HEK293T (cell line): ENCODE results near the gene IRF1.

Experiments used
- CTCF ChIA-PET: fragments of 350-600 bp; formaldehyde crosslinking; extraction: SDS; loops from one replicate; lab custom pipeline; 2021; ENCODE audit warnings: antibody characterized with exemption, inconsistent platforms; lab: Yijun Ruan, JAX
- POLR2A ChIA-PET: fragments of 350-600 bp; formaldehyde crosslinking; extraction: SDS; loops from one replicate; lab custom pipeline; 2020; ENCODE audit warnings: antibody characterized with exemption, inconsistent platforms; lab: Yijun Ruan, JAX
- DNase-seq: peaks from one replicate; pipeline ENCODE4 v3.0.0; 2012; ENCODE audit warnings: mixed read lengths; ENCODE audit errors: extremely low spot score
- ARNT ChIP-seq: fragments of 450-650 bp; IDR thresholded peaks from 2 replicates; pipeline ENCODE4 v1.6.1; 2017; ENCODE audit warnings: mild to moderate bottlenecking
- BHLHE40 ChIP-seq: fragments of 450-650 bp; IDR thresholded peaks from 2 replicates; pipeline ENCODE4 v1.6.1; 2016; ENCODE audit warnings: mild to moderate bottlenecking, moderate library complexity, borderline replicate concordance
- CTBP1 ChIP-seq: fragments of 450-650 bp; IDR thresholded peaks from 2 replicates; pipeline ENCODE4 v1.6.1; 2016; ENCODE audit warnings: borderline replicate concordance
- ELF4 ChIP-seq: fragments of 450-650 bp; IDR thresholded peaks from 2 replicates; pipeline ENCODE4 v1.6.1; 2017; ENCODE audit warnings: antibody characterized with exemption
- FOXA1 ChIP-seq: fragments of 450-650 bp; IDR thresholded peaks from 2 replicates; pipeline ENCODE4 v1.6.1; 2016; ENCODE audit warnings: mild to moderate bottlenecking
- FOXK2 ChIP-seq: fragments of 450-650 bp; IDR thresholded peaks from 2 replicates; pipeline ENCODE4 v1.6.1; 2016; ENCODE audit warnings: mild to moderate bottlenecking
- FOXM1 ChIP-seq: fragments of 450-650 bp; IDR thresholded peaks from 2 replicates; pipeline ENCODE4 v1.6.1; 2017; ENCODE audit warnings: mild to moderate bottlenecking, borderline replicate concordance
- HDGF ChIP-seq: fragments of 450-650 bp; IDR thresholded peaks from 2 replicates; pipeline ENCODE4 v1.6.1; 2017; ENCODE audit warnings: antibody characterized with exemption, borderline replicate concordance
- L3MBTL2 ChIP-seq: fragments of 450-650 bp; conservative IDR thresholded peaks from 2 replicates; pipeline ENCODE4 v1.6.1; 2016; ENCODE audit warnings: mild to moderate bottlenecking
- LEF1 ChIP-seq: fragments of 450-650 bp; IDR thresholded peaks from 2 replicates; pipeline ENCODE4 v1.6.1; 2017; ENCODE audit warnings: mild to moderate bottlenecking, borderline replicate concordance
- NFRKB ChIP-seq: fragments of 450-650 bp; IDR thresholded peaks from 2 replicates; pipeline ENCODE4 v1.6.1; 2016; ENCODE audit warnings: mild to moderate bottlenecking, moderate library complexity
- PKNOX1 ChIP-seq: fragments of 450-650 bp; IDR thresholded peaks from 2 replicates; pipeline ENCODE4 v1.6.1; 2016
- SP1 ChIP-seq: fragments of 450-650 bp; IDR thresholded peaks from 2 replicates; pipeline ENCODE4 v1.6.1; 2017
- SUZ12 ChIP-seq: fragments of 450-650 bp; IDR thresholded peaks from 2 replicates; pipeline ENCODE4 v1.6.1; 2016; ENCODE audit warnings: mild to moderate bottlenecking
- TARDBP ChIP-seq: fragments of 450-650 bp; IDR thresholded peaks from 2 replicates; pipeline ENCODE4 v1.6.1; 2016
- ZNF384 ChIP-seq: fragments of 450-650 bp; IDR thresholded peaks from 2 replicates; pipeline ENCODE4 v1.6.1; 2016

Gene IRF1

DNA sequence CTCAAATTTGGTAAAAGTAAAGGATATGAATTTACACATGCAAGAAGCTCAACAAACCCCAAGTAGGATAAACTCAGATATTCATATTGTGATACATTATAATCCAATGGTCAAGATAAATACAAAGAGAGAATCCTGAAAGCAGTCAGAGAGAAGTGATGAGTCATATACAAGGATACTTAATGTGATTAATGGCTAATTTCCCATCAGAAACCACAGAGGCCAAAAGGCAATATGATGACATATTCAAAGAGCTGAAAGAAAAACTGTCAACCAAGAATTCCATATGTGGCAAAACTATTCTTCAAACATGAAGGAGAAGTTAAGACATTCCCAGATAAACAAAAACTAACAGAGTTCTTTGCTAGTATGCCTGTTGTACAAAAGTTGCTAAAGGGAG is 19.5 kb upstream of the IRF1 start:
- no peak for DNase-seq
- CTCF ChIA-PET, result interaction anchor here (1.2 kb wide), 2 partner anchors 9 to 16 kb away, joined by 3 to 7 read pairs; no protein-coding TSS in a partner anchor
- TF ChIP-seq L3MBTL2 (no peak), BHLHE40 (no peak), SP1 (no peak), ZNF384 (no peak), SUZ12 (no peak), NFRKB (no peak), LEF1 (no peak), HDGF (no peak), TARDBP (no peak), FOXM1 (no peak), FOXK2 (no peak), ELF4 (no peak), PKNOX1 (no peak), CTBP1 (no peak), FOXA1 (no peak), ARNT (no peak)
- POLR2A ChIA-PET, result interaction anchor here (0.9 to 2.0 kb wide), 3 partner anchors 14 to 141 kb away, joined by 3 to 5 read pairs (median 3); partner anchors contain the start of genes RAD50 and SLC22A5

DNA sequence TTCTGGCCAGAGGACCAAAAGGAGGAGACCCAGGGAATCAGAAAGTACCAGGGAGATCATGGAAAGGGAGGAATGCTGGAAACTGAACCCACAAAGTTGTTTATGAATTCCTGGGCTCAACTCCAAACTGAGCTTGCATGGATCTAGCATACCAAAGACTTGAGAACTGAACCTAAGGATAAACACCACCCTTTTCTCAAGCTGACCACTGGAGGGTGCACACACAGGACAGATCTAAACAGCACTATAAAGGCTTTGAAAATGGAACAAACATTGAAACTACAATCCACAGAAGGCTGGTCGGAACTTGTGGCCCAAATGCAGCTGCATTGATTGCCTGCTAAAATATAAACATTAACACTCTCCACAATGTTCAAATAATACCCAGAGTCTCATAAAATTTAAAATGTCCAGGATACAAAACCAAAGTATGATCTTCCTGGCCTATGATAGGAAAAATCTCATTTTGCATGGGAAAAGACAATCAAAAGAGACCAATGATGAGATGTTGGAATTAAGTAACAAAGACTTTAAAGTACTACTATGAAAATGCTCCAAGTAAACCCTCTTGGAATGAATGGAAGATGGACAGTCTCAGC is 15.6 kb upstream of the IRF1 start:
- POLR2A ChIA-PET, result no interaction called here
- no peak for TF ChIP-seq NFRKB
- TF ChIP-seq SUZ12, result no peak
- peak; percentile 53 for DNase-seq
- CTCF ChIA-PET, result interaction anchor here (1.0 to 1.6 kb wide), 4 partner anchors 9 to 268 kb away, joined by 4 to 7 read pairs (median 4); no protein-coding TSS in a partner anchor

DNA sequence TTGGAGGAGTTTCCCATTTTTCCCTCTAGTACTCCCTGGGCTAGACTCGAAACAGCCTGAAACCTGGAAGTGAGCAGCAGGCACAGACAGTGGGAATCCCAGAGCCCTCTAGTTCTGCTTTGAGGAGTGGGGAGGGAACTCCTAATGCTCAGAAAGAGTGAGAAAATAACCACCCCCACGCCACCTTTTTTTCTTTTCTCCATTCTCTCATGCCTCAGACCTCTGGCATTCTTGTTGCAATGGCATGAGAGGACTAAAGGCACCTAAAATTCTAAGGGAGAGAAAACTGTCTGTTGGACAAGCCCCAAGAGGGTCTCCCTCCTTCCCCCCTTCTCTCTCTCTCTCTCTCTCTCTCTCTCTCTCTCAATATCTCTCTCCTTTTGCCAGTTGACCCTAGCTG is 15.1 kb upstream of the IRF1 start:
- ChIA-PET CTCF (interaction anchor here (1.0 to 1.6 kb wide), 4 partner anchors 9 to 267 kb away, joined by 4 to 7 read pairs (median 4); no protein-coding TSS in a partner anchor), POLR2A (interaction anchor here (1.5 kb wide), 1 partner anchor 9 kb away, joined by 5 read pairs; no protein-coding TSS in a partner anchor)
- DNase-seq, result no peak
- TF ChIP-seq FOXA1 (no peak), FOXK2 (no peak), HDGF (no peak), NFRKB (no peak), ELF4 (no peak), ZNF384 (no peak), BHLHE40 (no peak), PKNOX1 (no peak), SP1 (no peak), LEF1 (no peak), L3MBTL2 (no peak), CTBP1 (no peak), TARDBP (no peak), SUZ12 (no peak), ARNT (no peak), FOXM1 (no peak)

DNA sequence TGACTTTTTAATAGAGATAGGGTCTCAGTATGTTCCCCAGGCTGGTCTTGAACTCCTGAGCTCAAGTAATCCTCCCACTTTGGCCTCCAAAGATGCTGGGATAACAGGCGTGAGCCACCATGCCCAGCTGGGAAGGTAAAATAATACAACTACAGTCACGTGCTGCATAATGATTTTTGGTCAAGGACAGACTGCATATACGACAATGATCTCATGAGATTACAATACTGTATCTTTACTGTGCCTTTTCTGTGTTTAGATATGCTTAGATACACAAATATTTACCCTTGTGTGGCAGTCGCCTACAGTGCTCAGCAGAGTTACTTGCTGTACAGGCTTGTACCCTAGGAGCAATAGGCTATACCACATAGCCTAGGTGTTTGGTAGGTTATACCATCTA is 14.2 kb upstream of the IRF1 start:
- CTCF ChIA-PET, result no interaction called here
- DNase-seq, result no peak
- TF ChIP-seq FOXM1, result no peak
- no peak for TF ChIP-seq CTBP1
- no peak for TF ChIP-seq NFRKB
- no peak for TF ChIP-seq SP1
- TF ChIP-seq L3MBTL2, result no peak
- TF ChIP-seq ELF4, result no peak
- TF ChIP-seq SUZ12, result no peak
- no peak for TF ChIP-seq PKNOX1
- TF ChIP-seq FOXA1, result no peak
- no peak for TF ChIP-seq FOXK2
- TF ChIP-seq BHLHE40, result no peak
- no peak for TF ChIP-seq ARNT
- TF ChIP-seq ZNF384, result no peak
- no peak for TF ChIP-seq TARDBP
- no peak for TF ChIP-seq LEF1
- TF ChIP-seq HDGF, result no peak
- POLR2A ChIA-PET, result interaction anchor here (0.8 to 1.5 kb wide), 3 partner anchors 8 to 210 kb away, joined by 3 to 5 read pairs (median 3); partner anchors contain the start of genes SLC22A4 and SLC22A5

- no peak for DNase-seq
- ChIA-PET CTCF (interaction anchor here (4.1 kb wide), 1 partner anchor 117 kb away, joined by 19 read pairs; no protein-coding TSS in a partner anchor), POLR2A (interaction anchor here (1.4 kb wide), 1 partner anchor 134 kb away, joined by 3 read pairs; the partner anchor contains the start of gene SLC22A5)
- TF ChIP-seq BHLHE40, result no peak
These were observed 12.7 kb upstream of the IRF1 start for GRCh38 chr5:132503244-132503643.
